Suprapubic skin (tissue), 4 donors: ENCODE data around the gene PKD2L1.

Experiments
- CTCF ChIP-seq, 2 donors: fragments of 200-600 bp in 1 of 2; fragments of 450-650 bp in 1 of 2; sonication (generic) in 1 of 2; IDR thresholded peaks; one replicate each; pipeline ENCODE4 v1.5.1; 2016 to 2019; ENCODE audit warnings: antibody characterized with exemption in 2 of 2, mild to moderate bottlenecking in 1 of 2, moderate library complexity in 1 of 2
- POLR2A ChIP-seq, 2 donors: fragments of 450-650 bp; IDR thresholded peaks; one replicate each; pipeline ENCODE4 v1.6.1; 2017; ENCODE audit warnings: antibody characterized with exemption in 2 of 2, mild to moderate bottlenecking in 2 of 2, moderate library complexity in 2 of 2
- POLR2AphosphoS5 ChIP-seq, 3 donors: sonication (generic); formaldehyde crosslinking; IDR thresholded peaks; one replicate each; pipeline ENCODE4 v1.6.1; 2017; ENCODE audit warnings: antibody characterized with exemption in 3 of 3

GRCh38 chr10:100304414-100304813 is 25.6 kb downstream of the PKD2L1 start:
- TF ChIP-seq POLR2A (IDR thresholded peaks at IDR 0.05): no peak
- no peak for TF ChIP-seq POLR2AphosphoS5 (IDR thresholded peaks at IDR 0.05)
- TF ChIP-seq CTCF (IDR thresholded peaks at IDR 0.05): no peak
